ENCODE measurements around the gene ATF4.

The ATF4 gene

DNA sequence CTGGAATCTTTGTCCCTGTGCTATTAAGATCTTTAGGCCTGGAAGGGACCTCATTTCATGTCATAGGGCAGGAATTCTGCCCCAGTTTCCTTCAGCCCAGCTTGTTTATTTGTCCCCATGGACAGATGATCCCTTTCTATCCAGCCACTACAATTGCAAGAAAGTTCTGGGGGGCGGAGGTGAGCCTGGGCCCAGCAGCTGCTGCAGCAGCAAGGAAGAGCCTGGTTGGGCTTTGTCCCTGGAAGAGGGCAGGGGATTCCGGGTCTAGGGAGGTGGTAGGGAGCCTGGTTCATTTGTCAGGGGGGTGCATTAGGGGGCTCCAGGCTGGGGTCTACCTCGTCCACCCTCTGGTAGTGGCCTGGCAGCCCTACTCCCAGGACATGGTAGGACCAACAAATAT, 33.8 kb downstream of the ATF4 start:
- in situ Hi-C loops (cut with MboI; ENCODE audit: low sequenced_read_pairs, unreplicated experiment): no loop called here
- TF ChIP-seq, protein P1, sequence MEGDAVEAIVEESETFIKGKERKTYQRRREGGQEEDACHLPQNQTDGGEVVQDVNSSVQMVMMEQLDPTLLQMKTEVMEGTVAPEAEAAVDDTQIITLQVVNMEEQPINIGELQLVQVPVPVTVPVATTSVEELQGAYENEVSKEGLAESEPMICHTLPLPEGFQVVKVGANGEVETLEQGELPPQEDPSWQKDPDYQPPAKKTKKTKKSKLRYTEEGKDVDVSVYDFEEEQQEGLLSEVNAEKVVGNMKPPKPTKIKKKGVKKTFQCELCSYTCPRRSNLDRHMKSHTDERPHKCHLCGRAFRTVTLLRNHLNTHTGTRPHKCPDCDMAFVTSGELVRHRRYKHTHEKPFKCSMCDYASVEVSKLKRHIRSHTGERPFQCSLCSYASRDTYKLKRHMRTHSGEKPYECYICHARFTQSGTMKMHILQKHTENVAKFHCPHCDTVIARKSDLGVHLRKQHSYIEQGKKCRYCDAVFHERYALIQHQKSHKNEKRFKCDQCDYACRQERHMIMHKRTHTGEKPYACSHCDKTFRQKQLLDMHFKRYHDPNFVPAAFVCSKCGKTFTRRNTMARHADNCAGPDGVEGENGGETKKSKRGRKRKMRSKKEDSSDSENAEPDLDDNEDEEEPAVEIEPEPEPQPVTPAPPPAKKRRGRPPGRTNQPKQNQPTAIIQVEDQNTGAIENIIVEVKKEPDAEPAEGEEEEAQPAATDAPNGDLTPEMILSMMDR (IDR thresholded peaks at IDR 0.05; ENCODE audit: borderline replicate concordance, control extremely low read depth, extremely low read depth, insufficient read depth, missing control alignments): no peak
- no peak for DNase-seq (ENCODE audit: low spot score)

DNA sequence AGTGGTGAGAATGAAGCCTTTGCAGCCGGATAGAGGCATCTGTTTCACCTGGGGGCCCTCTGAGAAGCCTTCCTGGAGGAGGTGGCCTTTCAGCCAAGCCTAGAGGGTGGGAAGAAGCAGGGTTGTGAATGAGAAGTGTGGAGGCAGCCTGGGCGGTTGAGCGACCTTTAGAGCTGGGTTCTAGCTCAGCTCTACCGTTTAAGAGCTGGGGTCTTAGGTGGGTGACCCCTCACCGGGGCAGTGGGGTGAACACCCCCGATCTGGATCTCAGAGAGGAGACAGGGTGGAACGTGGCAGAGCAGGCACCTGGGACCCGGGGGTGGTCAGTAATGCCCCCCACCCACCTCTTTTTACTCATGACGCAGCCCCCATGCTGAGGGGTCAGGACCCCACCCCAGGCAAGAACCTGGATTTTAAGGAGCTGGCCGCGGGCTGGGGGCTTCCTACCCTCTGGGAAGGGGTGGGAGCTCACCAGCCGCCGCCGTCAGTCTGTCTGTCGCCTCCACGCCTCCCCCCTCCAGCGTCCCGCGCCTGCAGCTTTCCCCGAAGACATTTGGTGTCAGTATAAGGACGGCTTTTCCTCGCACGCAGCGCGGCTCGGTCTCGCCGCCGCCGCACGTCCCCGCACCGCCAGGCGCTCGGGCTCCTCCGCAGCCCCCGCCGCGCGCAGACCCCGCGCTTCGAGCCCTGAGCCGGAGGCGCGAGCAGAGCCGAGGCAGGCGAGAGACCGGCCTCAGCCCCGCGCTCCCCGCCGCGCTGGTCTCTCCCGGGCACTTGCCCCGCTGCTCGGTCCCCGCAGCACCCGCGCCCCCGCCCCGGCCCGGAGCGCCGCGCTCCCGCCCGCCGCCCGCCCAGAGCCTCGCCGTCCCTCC, 36.8 kb downstream of the ATF4 start:
- TF ChIP-seq, protein P1 (IDR thresholded peaks at IDR 0.05; ENCODE audit: borderline replicate concordance, control extremely low read depth, extremely low read depth, insufficient read depth, missing control alignments): no peak
- DNase-seq (ENCODE audit: low spot score): no peak
- in situ Hi-C loops (cut with MboI; ENCODE audit: low sequenced_read_pairs, unreplicated experiment): no loop called here

DNA sequence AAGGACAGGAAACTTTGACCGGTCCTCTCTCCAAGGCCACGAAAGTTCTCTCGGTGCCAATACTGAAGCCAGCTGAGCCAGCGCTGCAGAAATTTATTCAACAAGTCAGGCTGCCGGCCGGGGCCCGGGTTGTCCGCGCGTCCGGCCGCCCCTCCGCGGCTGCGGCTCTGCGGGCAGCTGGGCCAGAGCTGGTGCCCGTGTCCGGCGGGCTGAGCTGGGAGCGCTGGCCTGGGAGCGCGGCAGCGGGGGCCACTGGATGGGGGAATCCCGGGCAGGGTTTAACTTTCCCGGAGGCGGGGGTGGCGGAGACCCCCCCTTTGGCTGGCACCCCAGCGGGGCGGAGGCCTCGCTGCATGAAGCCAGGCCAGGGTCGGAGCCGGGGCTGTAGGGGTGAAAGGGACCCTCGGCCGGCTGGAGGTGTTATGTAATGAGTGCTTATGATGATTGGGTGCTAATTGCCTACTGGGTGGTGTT, 37.9 kb downstream of the ATF4 start:
- no peak for DNase-seq (ENCODE audit: low spot score)
- in situ Hi-C loops (cut with MboI; ENCODE audit: low sequenced_read_pairs, unreplicated experiment): no loop called here
- TF ChIP-seq, protein P1 (IDR thresholded peaks at IDR 0.05; ENCODE audit: borderline replicate concordance, control extremely low read depth, extremely low read depth, insufficient read depth, missing control alignments): no peak

DNA sequence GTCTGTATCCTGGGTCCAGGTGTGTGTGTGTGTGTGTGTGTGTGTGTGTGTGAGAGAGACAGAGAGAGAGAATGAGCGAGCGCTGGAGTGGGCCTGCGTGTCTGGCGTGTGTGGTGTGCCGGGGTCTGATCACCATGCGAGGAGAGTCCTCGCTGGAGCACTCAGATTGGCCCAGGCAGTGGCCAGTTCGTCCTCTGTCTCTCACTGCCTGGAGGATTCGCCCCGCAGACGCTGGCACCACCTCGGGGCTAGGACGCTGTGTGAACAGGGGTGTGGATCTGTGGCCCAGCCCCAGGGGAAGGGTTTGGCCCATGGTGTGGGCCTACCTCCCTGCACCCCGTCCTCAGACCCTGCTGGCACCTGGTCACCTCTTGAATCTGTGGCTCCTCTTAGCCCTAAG, 38.6 kb downstream of the ATF4 start:
- in situ Hi-C loops (cut with MboI; ENCODE audit: low sequenced_read_pairs, unreplicated experiment): no loop called here
- TF ChIP-seq, protein P1 (IDR thresholded peaks at IDR 0.05; ENCODE audit: borderline replicate concordance, control extremely low read depth, extremely low read depth, insufficient read depth, missing control alignments): no peak

DNA sequence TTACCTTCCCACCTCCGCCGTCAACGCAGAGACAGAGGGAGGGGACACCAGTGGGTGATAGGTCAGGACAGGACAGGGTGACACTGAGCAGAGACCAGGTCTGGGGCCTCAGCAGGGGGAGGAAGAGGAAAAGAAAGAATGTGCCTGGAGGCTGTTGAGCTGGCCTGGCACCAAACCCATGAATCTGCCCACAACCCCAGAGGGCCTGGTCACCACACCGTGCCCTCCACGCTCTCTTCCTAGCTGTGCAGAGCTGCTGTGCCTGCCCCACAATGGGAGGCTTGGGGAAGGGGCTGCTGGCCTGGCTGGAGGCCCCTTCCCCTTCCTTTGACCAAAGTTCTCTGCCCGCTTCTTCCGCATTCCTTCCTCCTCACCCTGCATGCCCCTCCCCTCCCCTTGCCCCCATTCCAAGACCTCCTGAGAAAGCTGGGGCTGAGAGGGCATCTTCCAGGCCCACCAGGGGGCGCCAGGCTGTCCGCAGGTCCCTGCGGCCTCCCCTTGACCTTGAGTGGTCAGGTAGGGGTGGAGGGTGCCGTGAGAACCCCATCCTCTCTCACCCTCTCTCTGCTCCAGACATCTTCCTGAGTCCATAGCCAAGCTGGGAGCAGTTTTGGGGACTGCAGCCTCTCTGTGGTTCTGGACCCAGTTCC, 39.2 kb downstream of the ATF4 start:
- TF ChIP-seq, protein P1 (IDR thresholded peaks at IDR 0.05; ENCODE audit: borderline replicate concordance, control extremely low read depth, extremely low read depth, insufficient read depth, missing control alignments): peak; percentile 62
- peak; percentile 70 for DNase-seq (ENCODE audit: low spot score)
- in situ Hi-C loops (cut with MboI; ENCODE audit: low sequenced_read_pairs, unreplicated experiment): no loop called here

More for the DNA sequence above, 38.6 kb downstream of the ATF4 start:
- DNase-seq (ENCODE audit: low spot score): peak; percentile 37

DNA sequence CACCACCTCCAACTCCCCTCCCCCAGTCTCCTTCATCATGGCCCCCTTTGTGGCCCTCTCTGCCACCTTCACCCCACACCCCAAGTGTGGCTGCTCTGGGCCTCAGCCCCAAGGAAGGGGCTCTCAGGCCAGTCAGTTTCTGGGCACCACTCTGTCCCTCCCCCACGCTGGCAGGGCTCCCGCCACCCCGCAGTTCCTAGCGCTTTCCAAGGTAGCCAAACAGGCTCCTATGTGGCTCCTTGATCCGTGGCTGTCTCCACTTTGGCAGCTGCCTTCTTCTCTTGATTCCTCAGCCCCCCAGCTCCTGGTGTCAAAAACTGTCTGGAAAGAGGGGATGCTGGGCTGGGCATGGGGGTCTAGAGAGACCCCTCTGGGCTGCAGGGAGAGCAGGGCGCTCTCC, 39.8 kb downstream of the ATF4 start:
- in situ Hi-C loops (cut with MboI; ENCODE audit: low sequenced_read_pairs, unreplicated experiment): no loop called here
- TF ChIP-seq, protein P1 (IDR thresholded peaks at IDR 0.05; ENCODE audit: borderline replicate concordance, control extremely low read depth, extremely low read depth, insufficient read depth, missing control alignments): no peak
- DNase-seq (ENCODE audit: low spot score): no peak

Data from GM13976 (cell line).